Mammary epithelial cell (primary cell): ENCODE measurements around the gene CPT1C.

Experiments used
- CTCF ChIP-seq, 2 donors: IDR thresholded peaks in 1 of 2; conservative IDR thresholded peaks in 1 of 2; 2 replicates each; pipeline ENCODE4 v1.5.1; 2011 to 2012; ENCODE audit warnings: inconsistent platforms in 2 of 2, low read length in 2 of 2, mild to moderate bottlenecking in 2 of 2, control low read depth in 1 of 2, low read depth in 1 of 2; ENCODE audit not compliant: insufficient read depth in 1 of 2; ENCODE audit errors: extremely low read depth in 1 of 2
- EZH2 ChIP-seq: IDR thresholded peaks from 2 replicates; pipeline ENCODE4 v1.6.1; 2012; ENCODE audit warnings: low read length, inconsistent platforms, borderline replicate concordance

GRCh38 chr19:49685845-49686332, 5.0 kb upstream of the CPT1C start:
- no peak for TF ChIP-seq CTCF (conservative IDR thresholded peaks at IDR 0.05 in 1 of 2, IDR thresholded peaks at IDR 0.05 in 1 of 2; ENCODE audit: extremely low read depth in 1 of 2, insufficient read depth in 1 of 2, low read depth in 1 of 2, low read length in 2 of 2)
- no peak for TF ChIP-seq EZH2
